Left colon (tissue), 2 donors: ENCODE measurements around the gene SKAP1. TPM values are rescaled to one million over a fixed set of nuclear protein-coding genes. Genes with fewer than 3 reads are reported as not detected.

Source experiments
- ATAC-seq: fragments of 200-7000 bp; cut with Tn5 transposase; one replicate; pipeline ENCODE4 v1.9.1; 2020; ENCODE audit warnings: mild to moderate bottlenecking, moderate library complexity
- DNase-seq, 2 donors: peaks; one replicate each; pipeline ENCODE4 v3.0.0-alpha.2; 2020
- intact Hi-C, 2 donors: fragments of 100-400 bp; cut with DNase I in 1 of 2; cut with micrococcal nuclease in 1 of 2; formaldehyde crosslinking; loops; one replicate each; pipeline versions ENCODE4 v1.11.2 to v1.14.0; 2022; cut with DNase I, micrococcal nuclease
- long read RNA-seq: library from polyadenylated mRNA; unstranded; transcript quantifications from one replicate; pipeline ENCODE4 v2.0.0, GENCODE V29; 2021
- total RNA-seq, 2 donors: library from RNA; stranded (reverse); fragmentation: NEBNext Ultra II Directional; extraction: Animal tissue kit (Norgen Biotek cat#: 25700); gene quantifications; one replicate each; pipeline ENCODE4 v1.2.1, GENCODE V29; 2021
- donor health status: DM: no; HTN: no; CAD: no.
- donor health status: DM: yes; HTN: yes; CAD: no.

The SKAP1 gene
- 1 to 10 TPM; 1.2 to 2.5 TPM for total RNA-seq
- long read RNA-seq, partial matches to known transcripts = 0 of 2 reads
- long read RNA-seq, other reads (novel, unspliced or antisense) = 1 of 2 reads

GRCh38 chr17:48429638-48430586 lies at the start of gene SKAP1:
Gene SKAP1 (minus strand): TSS chr17:48430214.
- intact Hi-C loops = no loop called here
- ATAC-seq = peak; percentile 97
- DNase-seq = peak; percentile 31 to 63

GRCh38 chr17:48479014-48479402 lies 49.0 kb upstream of the SKAP1 start:
- no peak for ATAC-seq

GRCh38 chr17:48478224-48479013 lies 48.4 kb upstream of the SKAP1 start:
- intact Hi-C loops = no loop called here
- DNase-seq = no peak
- no peak for ATAC-seq

More at GRCh38 chr17:48479014-48479402, 49.0 kb upstream of the SKAP1 start:
- intact Hi-C loops = no loop called here
- no peak for DNase-seq

- ATAC-seq = no peak
- no peak for DNase-seq
- intact Hi-C loops = no loop called here
Observed at GRCh38 chr17:48477221-48477620, 47.2 kb upstream of the SKAP1 start.

- DNase-seq (no peak), ATAC-seq (no peak)
- intact Hi-C loops = no loop called here
Observed at GRCh38 chr17:48472411-48473281, 42.6 kb upstream of the SKAP1 start.

- ATAC-seq (no peak), DNase-seq (no peak)
- intact Hi-C loops = no loop called here
Observed at GRCh38 chr17:48471817-48472410, 41.9 kb upstream of the SKAP1 start.

GRCh38 chr17:48470388-48471034 lies 40.5 kb upstream of the SKAP1 start:
- no peak for ATAC-seq
- intact Hi-C loops = no loop called here

GRCh38 chr17:48469227-48469626 lies 39.2 kb upstream of the SKAP1 start:
- intact Hi-C loops = loop anchor here (10.0 kb wide), 2 partner anchors 74 to 104 kb away; no protein-coding TSS in a partner anchor
- ATAC-seq (no peak), DNase-seq (no peak)

More at GRCh38 chr17:48470388-48471034, 40.5 kb upstream of the SKAP1 start:
- no peak for DNase-seq

- DNase-seq = no peak
- intact Hi-C loops = loop anchor here (10.0 kb wide), 2 partner anchors 73 to 103 kb away; no protein-coding TSS in a partner anchor
- ATAC-seq = no peak
Observed at GRCh38 chr17:48468299-48468698, 38.3 kb upstream of the SKAP1 start.

- DNase-seq (no peak), ATAC-seq (peak; percentile 30)
- intact Hi-C loops = loop anchor here (10.0 kb wide), 2 partner anchors 71 to 101 kb away; no protein-coding TSS in a partner anchor
Observed at GRCh38 chr17:48465884-48466283, 35.9 kb upstream of the SKAP1 start.

- intact Hi-C loops = loop anchor here (10.0 kb wide), 2 partner anchors 69 to 99 kb away; no protein-coding TSS in a partner anchor
- DNase-seq (no peak), ATAC-seq (no peak)
Observed at GRCh38 chr17:48463526-48463925, 33.5 kb upstream of the SKAP1 start.

GRCh38 chr17:48462946-48463345 lies 32.9 kb upstream of the SKAP1 start:
- ATAC-seq (no peak), DNase-seq (no peak)
- intact Hi-C loops = loop anchor here (10.0 kb wide), 2 partner anchors 68 to 98 kb away; no protein-coding TSS in a partner anchor

- ATAC-seq = no peak
- no peak for DNase-seq
- intact Hi-C loops = loop anchor here (10.0 kb wide), 2 partner anchors 65 to 95 kb away; no protein-coding TSS in a partner anchor
Observed at GRCh38 chr17:48460052-48460451, 30.0 kb upstream of the SKAP1 start.

- ATAC-seq = no peak
- intact Hi-C loops = no loop called here
Observed at GRCh38 chr17:48459070-48459844, 29.2 kb upstream of the SKAP1 start.

GRCh38 chr17:48457080-48457836 lies 27.2 kb upstream of the SKAP1 start:
- DNase-seq = peak; percentile 51
- intact Hi-C loops = no loop called here
- peak; percentile 85 for ATAC-seq

More at GRCh38 chr17:48459070-48459844, 29.2 kb upstream of the SKAP1 start:
- no peak for DNase-seq

- peak in 1 of 2 donors; percentile 40 for DNase-seq
- intact Hi-C loops = no loop called here
- ATAC-seq = peak; percentile 94
Observed at GRCh38 chr17:48456589-48456988, 26.6 kb upstream of the SKAP1 start.
